ENCODE results near the gene CREBZF.

GRCh38 chr11:85712953-85713352 is 48.0 kb upstream of the CREBZF start:
- TF ChIP-seq CTCF (IDR thresholded peaks at IDR 0.05; ENCODE audit: poor library complexity) (no peak), EZH2 (IDR thresholded peaks at IDR 0.05; ENCODE audit: borderline replicate concordance) (no peak), EZH2phosphoT487 (IDR thresholded peaks at IDR 0.05; ENCODE audit: low read depth, severe bottlenecking, unreplicated experiment) (no peak)

All from hepatocyte (in vitro differentiated cells).